Measurements from ENCODE around the gene XKR7. TPM values are rescaled to one million over a fixed set of nuclear protein-coding genes. Genes with fewer than 3 reads are reported as not detected.

Gene XKR7
- total RNA-seq, result 0.23 TPM

GRCh38 chr20:31967830-31968249 is at the start of gene XKR7:
Gene XKR7, plus strand, starts transcription at chr20:31968151. Its CDS starts 25 bp downstream, at chr20:31968176.

GRCh38 chr20:31951530-31952453 is 16.2 kb upstream of the XKR7 start, which contains the start of gene PDRG1:
Gene PDRG1, minus strand, starts transcription at chr20:31952046. Its CDS starts 85 bp downstream, at chr20:31951961.

GRCh38 chr20:32010101-32010500 is 42.1 kb downstream of the XKR7 start, which contains the start of gene CCM2L:
Gene CCM2L, plus strand, starts transcription at chr20:32010438. Its CDS starts 17 bp downstream, at chr20:32010455.

GRCh38 chr20:32052090-32052777 is 84.3 kb downstream of the XKR7 start, which contains the start of gene HCK:
Gene HCK, plus strand, starts transcription at chr20:32052242.

Small RNA genes within 50 kb of the gene (small RNA-seq; reads per million reads assigned to genes)
- gene RNA5SP481 (ENCODE audit: low replicate concordance), result not detected
- gene RNA5SP482 (ENCODE audit: low replicate concordance), result not detected

Other genes starting within 250 kb of the XKR7 start
- 80.6 TPM for gene BCL2L1, start 245.3 kb upstream of the XKR7 start, total RNA-seq
- 16.1 TPM for gene TPX2, start 228.9 kb upstream of the XKR7 start, total RNA-seq
- 21.3 TPM for gene MYLK2, start 148.8 kb upstream of the XKR7 start, total RNA-seq
- gene FOXS1, start 122.5 kb upstream of the XKR7 start, total RNA-seq, result 5.3 TPM
- 18.0 TPM for gene DUSP15, start 97.6 kb upstream of the XKR7 start, total RNA-seq
- 2.0 TPM for gene TTLL9, start 97.5 kb upstream of the XKR7 start, total RNA-seq
- 5.9 TPM for gene PDRG1, start 16.1 kb upstream of the XKR7 start, total RNA-seq
- gene CCM2L, start 42.3 kb downstream of the XKR7 start, total RNA-seq, result 12.7 TPM
- gene HCK, start 84.1 kb downstream of the XKR7 start, total RNA-seq, result 11.8 TPM
- 61.0 TPM for gene TM9SF4, start 141.6 kb downstream of the XKR7 start, total RNA-seq
- 6.2 TPM for gene PLAGL2, start 239.6 kb downstream of the XKR7 start, total RNA-seq
- gene POFUT1, start 239.7 kb downstream of the XKR7 start, total RNA-seq, result 40.4 TPM